Memory B cell (primary cell): ENCODE data around the gene CCSER2.

ENCODE experiments used
- ATAC-seq: fragments of 150-1000 bp; cut with Tn5 transposase; 2 replicates; pipeline ENCODE4 v1.10.0; 2021; ENCODE audit warnings: low read depth, mild to moderate bottlenecking, moderate library complexity
- DNase-seq, 2 donors: peaks; one replicate each; pipeline ENCODE4 v3.0.0; 2022; ENCODE audit warnings: low spot score in 2 of 2
- H3K27ac Mint-ChIP-seq: one replicate; pipeline ENCODE4 v1.8.0; 2022; ENCODE audit warnings: mild to moderate bottlenecking, moderate library complexity, mixed read lengths
- H3K27me3 Mint-ChIP-seq: one replicate; pipeline ENCODE4 v1.8.0; 2022; ENCODE audit warnings: mixed read lengths
- H3K36me3 Mint-ChIP-seq: one replicate; pipeline ENCODE4 v1.8.0; 2022; ENCODE audit warnings: mild to moderate bottlenecking, mixed read lengths
- H3K4me1 Mint-ChIP-seq: one replicate; pipeline ENCODE4 v1.8.0; 2022; ENCODE audit warnings: mixed read lengths
- H3K4me3 Mint-ChIP-seq: one replicate; pipeline ENCODE4 v1.8.0; 2022; ENCODE audit warnings: mild to moderate bottlenecking, moderate library complexity, mixed read lengths
- H3K9me3 Mint-ChIP-seq: one replicate; pipeline ENCODE4 v1.8.0; 2022; ENCODE audit warnings: mixed read lengths

Gene CCSER2

GRCh38 chr10:84370283-84370682 is 41.9 kb downstream of the CCSER2 start:
- H3K36me3 Mint-ChIP-seq, result peaks cover 14% of the 10 kb centered on the region
- H3K27ac Mint-ChIP-seq, result no peak overlapping the region
- peaks cover 10% of the 10 kb centered on the region for H3K4me1 Mint-ChIP-seq
- H3K9me3 Mint-ChIP-seq, result peaks cover 2% of the 10 kb centered on the region
- no peak overlapping the region for H3K4me3 Mint-ChIP-seq
- DNase-seq (no peak), ATAC-seq (no peak)
- no peaks in the 10 kb centered on the region for H3K27me3 Mint-ChIP-seq

- peaks cover 6% of the 10 kb centered on the region for H3K4me1 Mint-ChIP-seq
- H3K27me3 Mint-ChIP-seq, result no peaks in the 10 kb centered on the region
- peaks cover 2% of the 10 kb centered on the region for H3K9me3 Mint-ChIP-seq
- peaks cover 14% of the 10 kb centered on the region for H3K36me3 Mint-ChIP-seq
- DNase-seq (no peak), ATAC-seq (no peak)
- H3K27ac Mint-ChIP-seq, result peak overlapping the region; percentile 63
- no peak overlapping the region for H3K4me3 Mint-ChIP-seq
Observed at GRCh38 chr10:84371944-84372343, 43.6 kb downstream of the CCSER2 start.

GRCh38 chr10:84373000-84373399 is 44.6 kb downstream of the CCSER2 start:
- Mint-ChIP-seq H3K4me3 (no peak overlapping the region), H3K9me3 (peaks cover 2% of the 10 kb centered on the region), H3K4me1 (peaks cover 6% of the 10 kb centered on the region), H3K27me3 (no peaks in the 10 kb centered on the region), H3K36me3 (peaks cover 12% of the 10 kb centered on the region), H3K27ac (no peak overlapping the region)
- ATAC-seq (no peak), DNase-seq (no peak)

- H3K36me3 Mint-ChIP-seq, result peaks cover 10% of the 10 kb centered on the region
- H3K9me3 Mint-ChIP-seq, result no peaks in the 10 kb centered on the region
- peak overlapping the region; percentile 45 for H3K27ac Mint-ChIP-seq
Observed at GRCh38 chr10:84374455-84374854, 46.1 kb downstream of the CCSER2 start.

GRCh38 chr10:84375011-84375410 is 46.6 kb downstream of the CCSER2 start:
- Mint-ChIP-seq H3K4me1 (peaks cover 3% of the 10 kb centered on the region), H3K27ac (peak overlapping the region; percentile 45), H3K27me3 (no peaks in the 10 kb centered on the region), H3K9me3 (no peaks in the 10 kb centered on the region), H3K4me3 (no peak overlapping the region), H3K36me3 (peaks cover 10% of the 10 kb centered on the region)
- DNase-seq (peak; percentile 13 to 30), ATAC-seq (no peak)

More at GRCh38 chr10:84374455-84374854, 46.1 kb downstream of the CCSER2 start:
- peaks cover 6% of the 10 kb centered on the region for H3K4me1 Mint-ChIP-seq
- no peak overlapping the region for H3K4me3 Mint-ChIP-seq
- no peaks in the 10 kb centered on the region for H3K27me3 Mint-ChIP-seq
- DNase-seq, result no peak
- no peak for ATAC-seq

- H3K4me3 Mint-ChIP-seq, result no peak overlapping the region
- no peak for DNase-seq
- H3K4me1 Mint-ChIP-seq, result peaks cover 2% of the 10 kb centered on the region
- H3K27ac Mint-ChIP-seq, result peak overlapping the region; percentile 24
- no peaks in the 10 kb centered on the region for H3K9me3 Mint-ChIP-seq
- ATAC-seq, result no peak
- H3K36me3 Mint-ChIP-seq, result peaks cover 16% of the 10 kb centered on the region
- no peaks in the 10 kb centered on the region for H3K27me3 Mint-ChIP-seq
Observed at GRCh38 chr10:84375881-84376280, 47.5 kb downstream of the CCSER2 start.

- H3K36me3 Mint-ChIP-seq, result peaks cover 41% of the 10 kb centered on the region
- H3K4me1 Mint-ChIP-seq, result peaks cover 5% of the 10 kb centered on the region
- peaks cover 7% of the 10 kb centered on the region for H3K9me3 Mint-ChIP-seq
- H3K4me3 Mint-ChIP-seq, result no peak overlapping the region
- no peaks in the 10 kb centered on the region for H3K27me3 Mint-ChIP-seq
- DNase-seq (no peak), ATAC-seq (no peak)
- no peak overlapping the region for H3K27ac Mint-ChIP-seq
Observed at GRCh38 chr10:84388148-84388547, 59.8 kb downstream of the CCSER2 start.

GRCh38 chr10:84390364-84390763 is 62.0 kb downstream of the CCSER2 start:
- no peaks in the 10 kb centered on the region for H3K27me3 Mint-ChIP-seq
- peaks cover 2% of the 10 kb centered on the region for H3K4me1 Mint-ChIP-seq
- H3K36me3 Mint-ChIP-seq, result peaks cover 27% of the 10 kb centered on the region
- H3K27ac Mint-ChIP-seq, result no peak overlapping the region
- peaks cover 2% of the 10 kb centered on the region for H3K9me3 Mint-ChIP-seq
- H3K4me3 Mint-ChIP-seq, result no peak overlapping the region
- ATAC-seq, result no peak
- DNase-seq, result no peak

GRCh38 chr10:84391326-84391725 is 62.9 kb downstream of the CCSER2 start:
- H3K4me3 Mint-ChIP-seq, result no peak overlapping the region
- H3K27me3 Mint-ChIP-seq, result no peaks in the 10 kb centered on the region
- H3K27ac Mint-ChIP-seq, result no peak overlapping the region
- DNase-seq (no peak), ATAC-seq (no peak)
- H3K9me3 Mint-ChIP-seq, result no peaks in the 10 kb centered on the region
- peaks cover 2% of the 10 kb centered on the region for H3K4me1 Mint-ChIP-seq
- peaks cover 24% of the 10 kb centered on the region for H3K36me3 Mint-ChIP-seq

- Mint-ChIP-seq H3K27me3 (no peaks in the 10 kb centered on the region), H3K9me3 (no peaks in the 10 kb centered on the region), H3K27ac (no peak overlapping the region), H3K4me1 (peaks cover 7% of the 10 kb centered on the region), H3K4me3 (no peak overlapping the region), H3K36me3 (peaks cover 23% of the 10 kb centered on the region)
- DNase-seq (no peak), ATAC-seq (no peak)
Observed at GRCh38 chr10:84392181-84392580, 63.8 kb downstream of the CCSER2 start.

- no peak for ATAC-seq
Observed at GRCh38 chr10:84395581-84395980, 67.2 kb downstream of the CCSER2 start.

GRCh38 chr10:84397735-84398144 is 69.4 kb downstream of the CCSER2 start:
- ATAC-seq (no peak), DNase-seq (no peak)
- Mint-ChIP-seq H3K36me3 (peaks cover 20% of the 10 kb centered on the region), H3K4me3 (no peak overlapping the region), H3K27ac (peak overlapping the region; percentile 14), H3K9me3 (peaks cover 4% of the 10 kb centered on the region), H3K27me3 (no peaks in the 10 kb centered on the region), H3K4me1 (peaks cover 13% of the 10 kb centered on the region)

More at GRCh38 chr10:84395581-84395980, 67.2 kb downstream of the CCSER2 start:
- peaks cover 4% of the 10 kb centered on the region for H3K9me3 Mint-ChIP-seq
- DNase-seq, result no peak
- H3K27ac Mint-ChIP-seq, result peak overlapping the region; percentile 58
- peaks cover 18% of the 10 kb centered on the region for H3K36me3 Mint-ChIP-seq
- no peaks in the 10 kb centered on the region for H3K27me3 Mint-ChIP-seq
- H3K4me1 Mint-ChIP-seq, result peaks cover 11% of the 10 kb centered on the region
- H3K4me3 Mint-ChIP-seq, result no peak overlapping the region

GRCh38 chr10:84398696-84399095 is 70.3 kb downstream of the CCSER2 start:
- peaks cover 20% of the 10 kb centered on the region for H3K36me3 Mint-ChIP-seq
- no peak overlapping the region for H3K4me3 Mint-ChIP-seq
- DNase-seq (no peak), ATAC-seq (no peak)
- peaks cover 4% of the 10 kb centered on the region for H3K9me3 Mint-ChIP-seq
- peaks cover 13% of the 10 kb centered on the region for H3K4me1 Mint-ChIP-seq
- no peaks in the 10 kb centered on the region for H3K27me3 Mint-ChIP-seq
- no peak overlapping the region for H3K27ac Mint-ChIP-seq

- DNase-seq, result no peak
- no peak overlapping the region for H3K4me3 Mint-ChIP-seq
- no peak for ATAC-seq
- H3K36me3 Mint-ChIP-seq, result peaks cover 24% of the 10 kb centered on the region
- no peak overlapping the region for H3K27ac Mint-ChIP-seq
- peaks cover 20% of the 10 kb centered on the region for H3K4me1 Mint-ChIP-seq
- peaks cover 4% of the 10 kb centered on the region for H3K9me3 Mint-ChIP-seq
- no peaks in the 10 kb centered on the region for H3K27me3 Mint-ChIP-seq
Observed at GRCh38 chr10:84401854-84402611, 73.6 kb downstream of the CCSER2 start.

GRCh38 chr10:84404783-84405182 is 76.4 kb downstream of the CCSER2 start:
- peaks cover 23% of the 10 kb centered on the region for H3K36me3 Mint-ChIP-seq

More at GRCh38 chr10:84404783-84405182, 76.4 kb downstream of the CCSER2 start:
- Mint-ChIP-seq H3K4me3 (no peak overlapping the region), H3K4me1 (peaks cover 16% of the 10 kb centered on the region), H3K27ac (no peak overlapping the region), H3K9me3 (peaks cover under 1% of the 10 kb centered on the region), H3K27me3 (no peaks in the 10 kb centered on the region)
- ATAC-seq (no peak), DNase-seq (no peak)
